ENCODE data around the gene JPT2. TPM values are rescaled to one million over a fixed set of nuclear protein-coding genes. Genes with fewer than 3 reads are reported as not detected.

JPT2 gene
- total RNA-seq, 4 donors from 2014 or later, result 22.7 to 28.5 (median 23.8) TPM

- ATAC-seq (ENCODE audit: low FRiP score) (no peak), DNase-seq (ENCODE audit: low spot score) (no peak)
- no peak for TF ChIP-seq CTCF (IDR thresholded peaks at IDR 0.05)
Observed at GRCh38 chr16:1681032-1681431, 3.0 kb downstream of the JPT2 start.

GRCh38 chr16:1687427-1688316 is 9.6 kb downstream of the JPT2 start:
- DNase-seq (ENCODE audit: low spot score) (no peak), ATAC-seq (ENCODE audit: low FRiP score) (no peak)
- TF ChIP-seq CTCF (IDR thresholded peaks at IDR 0.05), result no peak

GRCh38 chr16:1688807-1689560 is 10.9 kb downstream of the JPT2 start:
- ATAC-seq (ENCODE audit: low FRiP score) (no peak), DNase-seq (ENCODE audit: low spot score) (no peak)
- no peak for TF ChIP-seq CTCF (IDR thresholded peaks at IDR 0.05)

GRCh38 chr16:1689853-1690252 is 11.8 kb downstream of the JPT2 start:
- no peak for DNase-seq (ENCODE audit: low spot score)
- ATAC-seq (ENCODE audit: low FRiP score), result no peak
- no peak for TF ChIP-seq CTCF (IDR thresholded peaks at IDR 0.05)

- ATAC-seq (ENCODE audit: low FRiP score), result no peak
- no peak for TF ChIP-seq CTCF (IDR thresholded peaks at IDR 0.05)
- DNase-seq (ENCODE audit: low spot score), result no peak
Observed at GRCh38 chr16:1690810-1691209, 12.7 kb downstream of the JPT2 start.

- no peak for DNase-seq (ENCODE audit: low spot score)
- ATAC-seq (ENCODE audit: low FRiP score), result no peak
- no peak for TF ChIP-seq CTCF (IDR thresholded peaks at IDR 0.05)
Observed at GRCh38 chr16:1691276-1691675, 13.2 kb downstream of the JPT2 start.
